ENCODE results near the gene PHF20. TPM values are rescaled to one million over a fixed set of nuclear protein-coding genes. Genes with fewer than 3 reads are reported as not detected.
"Not testable (repeated sequence)": the region's sequence is repeated elsewhere in the genome, so short reads cannot be mapped to it uniquely, and the experiment has no call there.

PHF20 gene
- total RNA-seq, result 35.9 TPM
- long read RNA-seq, partial matches to known transcripts, result 9 of 19 reads
- long read RNA-seq, other reads (novel, unspliced or antisense), result 5 of 19 reads

DNA sequence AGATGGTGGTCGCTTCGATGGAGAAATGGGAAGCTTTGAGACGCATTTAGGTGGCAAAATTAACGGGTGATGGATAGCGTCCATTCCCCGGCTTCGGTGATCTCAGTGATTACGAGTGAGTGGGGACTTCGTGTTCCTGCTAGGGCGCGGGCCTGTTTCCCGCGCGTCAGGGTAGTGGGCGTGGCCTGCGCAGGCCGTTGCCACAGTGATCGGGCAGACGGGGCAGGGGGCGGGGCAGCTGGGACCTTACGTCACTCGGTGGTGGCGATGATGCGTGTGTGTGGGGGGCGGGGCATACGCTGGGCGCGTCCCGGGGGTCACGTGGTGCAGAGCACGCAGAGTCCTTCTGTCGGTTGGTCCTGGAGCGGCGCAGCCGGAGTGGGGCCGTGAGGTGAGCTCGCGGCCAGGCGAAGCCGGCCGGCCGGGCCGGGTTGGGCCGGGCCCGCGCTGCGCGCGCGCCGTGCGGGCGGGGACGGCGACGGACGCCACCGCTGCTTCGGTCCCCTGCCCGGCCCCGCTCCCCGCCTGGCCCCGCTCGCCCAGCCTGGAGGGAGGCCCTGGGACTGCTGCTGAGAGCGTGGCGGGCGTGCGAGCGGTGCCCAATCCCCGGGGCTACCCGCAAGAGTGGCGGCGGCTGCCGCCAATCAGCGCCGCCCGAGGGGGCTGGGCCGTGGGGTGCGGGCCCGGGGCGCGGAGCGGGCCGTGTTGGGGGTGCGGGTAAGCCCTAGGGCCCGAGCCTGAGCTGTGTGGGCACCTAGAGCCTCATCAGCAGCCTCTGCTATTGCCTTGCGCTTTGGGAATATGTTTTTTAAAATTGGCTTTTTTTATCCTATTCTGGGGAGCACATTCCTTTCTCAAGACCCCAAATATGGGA is at the start of gene PHF20:
PHF20 (plus strand) TSS at position 327 of the 874 bp plus-strand sequence. CDS start 29,508 bp downstream, outside the sequence.
- DNase-seq, result peak; percentile 100
- Histone ChIP-seq H3K36me3 (no peaks in the 10 kb centered on the region), H3K9me3 (replicated peaks) (no peaks in the 10 kb centered on the region), H3K4me3 (peak within 1 kb of the TSS; percentile 74), H3K27ac (replicated peaks) (peak within 1 kb of the TSS; percentile 96), H3K4me1 (peaks cover 89% of the 10 kb centered on the region), H3K27me3 (ENCODE audit: low read depth) (no peaks in the 10 kb centered on the region)
- intact Hi-C loops (cut with micrococcal nuclease), result no loop called here
- TF ChIP-seq, protein P1, sequence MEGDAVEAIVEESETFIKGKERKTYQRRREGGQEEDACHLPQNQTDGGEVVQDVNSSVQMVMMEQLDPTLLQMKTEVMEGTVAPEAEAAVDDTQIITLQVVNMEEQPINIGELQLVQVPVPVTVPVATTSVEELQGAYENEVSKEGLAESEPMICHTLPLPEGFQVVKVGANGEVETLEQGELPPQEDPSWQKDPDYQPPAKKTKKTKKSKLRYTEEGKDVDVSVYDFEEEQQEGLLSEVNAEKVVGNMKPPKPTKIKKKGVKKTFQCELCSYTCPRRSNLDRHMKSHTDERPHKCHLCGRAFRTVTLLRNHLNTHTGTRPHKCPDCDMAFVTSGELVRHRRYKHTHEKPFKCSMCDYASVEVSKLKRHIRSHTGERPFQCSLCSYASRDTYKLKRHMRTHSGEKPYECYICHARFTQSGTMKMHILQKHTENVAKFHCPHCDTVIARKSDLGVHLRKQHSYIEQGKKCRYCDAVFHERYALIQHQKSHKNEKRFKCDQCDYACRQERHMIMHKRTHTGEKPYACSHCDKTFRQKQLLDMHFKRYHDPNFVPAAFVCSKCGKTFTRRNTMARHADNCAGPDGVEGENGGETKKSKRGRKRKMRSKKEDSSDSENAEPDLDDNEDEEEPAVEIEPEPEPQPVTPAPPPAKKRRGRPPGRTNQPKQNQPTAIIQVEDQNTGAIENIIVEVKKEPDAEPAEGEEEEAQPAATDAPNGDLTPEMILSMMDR (IDR thresholded peaks at IDR 0.05; ENCODE audit: borderline replicate concordance), result no peak

DNA sequence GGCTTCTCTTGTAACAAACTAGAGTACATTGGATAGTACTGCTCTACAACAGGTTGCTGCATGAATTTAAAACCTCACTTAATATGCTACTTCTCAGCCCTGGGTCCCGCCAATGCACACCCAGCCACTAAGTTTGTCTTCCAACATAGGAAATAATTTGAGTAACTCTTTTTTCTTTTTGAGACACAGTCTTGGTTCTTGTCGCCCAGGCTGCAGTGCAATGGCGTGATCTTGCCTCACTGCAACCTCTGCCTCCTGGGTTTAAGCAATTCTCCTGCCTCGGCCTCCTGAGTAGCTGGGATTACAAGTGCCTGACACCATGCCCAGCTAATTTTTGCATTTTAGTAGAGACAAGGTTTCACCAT is 48.6 kb upstream of the PHF20 start:
- H3K36me3 ChIP-seq, result peaks cover 100% of the 10 kb centered on the region
- H3K9me3 ChIP-seq (replicated peaks); intact Hi-C loops (cut with micrococcal nuclease); DNase-seq; H3K27ac ChIP-seq (replicated peaks); H3K4me3 ChIP-seq; H3K27me3 ChIP-seq (ENCODE audit: low read depth): not testable (repeated sequence)
- peaks cover 59% of the 10 kb centered on the region for H3K4me1 ChIP-seq

DNA sequence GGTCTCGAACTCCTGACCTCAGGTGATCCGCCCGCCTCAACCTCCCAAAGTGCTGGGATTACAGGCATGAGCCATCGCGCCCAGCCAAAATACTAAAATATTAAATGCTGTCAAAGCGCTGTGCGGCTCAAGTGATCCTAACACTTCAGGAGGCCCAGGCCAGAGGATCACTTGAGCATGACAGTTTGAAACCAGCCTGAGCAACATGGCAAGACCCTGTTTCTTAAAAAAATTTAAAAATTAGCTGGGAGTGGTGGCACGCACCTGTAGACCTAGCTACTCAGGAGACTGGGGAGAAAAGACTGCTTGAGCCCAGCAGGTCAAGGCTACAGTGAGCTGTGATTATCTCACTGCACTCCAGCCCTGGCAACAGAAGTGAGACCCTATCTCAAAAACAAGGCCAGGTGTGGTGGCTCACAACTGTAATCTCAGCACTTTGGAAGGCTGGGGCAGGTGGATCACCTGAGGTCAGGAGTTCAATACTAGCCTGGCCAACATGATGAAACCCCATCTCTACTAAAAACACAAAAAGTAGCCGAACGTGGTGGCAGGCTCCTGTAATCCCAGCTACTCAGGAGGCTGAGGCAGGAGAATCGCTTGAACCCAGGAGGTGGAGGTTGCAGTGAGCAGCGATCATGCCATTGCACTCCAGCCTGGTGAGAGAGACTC is 48.0 kb upstream of the PHF20 start:
- H3K27ac ChIP-seq (replicated peaks); H3K27me3 ChIP-seq (ENCODE audit: low read depth); H3K4me3 ChIP-seq; H3K9me3 ChIP-seq (replicated peaks); DNase-seq; intact Hi-C loops (cut with micrococcal nuclease): not testable (repeated sequence)
- H3K4me1 ChIP-seq, result peaks cover 62% of the 10 kb centered on the region
- peaks cover 100% of the 10 kb centered on the region for H3K36me3 ChIP-seq

DNA sequence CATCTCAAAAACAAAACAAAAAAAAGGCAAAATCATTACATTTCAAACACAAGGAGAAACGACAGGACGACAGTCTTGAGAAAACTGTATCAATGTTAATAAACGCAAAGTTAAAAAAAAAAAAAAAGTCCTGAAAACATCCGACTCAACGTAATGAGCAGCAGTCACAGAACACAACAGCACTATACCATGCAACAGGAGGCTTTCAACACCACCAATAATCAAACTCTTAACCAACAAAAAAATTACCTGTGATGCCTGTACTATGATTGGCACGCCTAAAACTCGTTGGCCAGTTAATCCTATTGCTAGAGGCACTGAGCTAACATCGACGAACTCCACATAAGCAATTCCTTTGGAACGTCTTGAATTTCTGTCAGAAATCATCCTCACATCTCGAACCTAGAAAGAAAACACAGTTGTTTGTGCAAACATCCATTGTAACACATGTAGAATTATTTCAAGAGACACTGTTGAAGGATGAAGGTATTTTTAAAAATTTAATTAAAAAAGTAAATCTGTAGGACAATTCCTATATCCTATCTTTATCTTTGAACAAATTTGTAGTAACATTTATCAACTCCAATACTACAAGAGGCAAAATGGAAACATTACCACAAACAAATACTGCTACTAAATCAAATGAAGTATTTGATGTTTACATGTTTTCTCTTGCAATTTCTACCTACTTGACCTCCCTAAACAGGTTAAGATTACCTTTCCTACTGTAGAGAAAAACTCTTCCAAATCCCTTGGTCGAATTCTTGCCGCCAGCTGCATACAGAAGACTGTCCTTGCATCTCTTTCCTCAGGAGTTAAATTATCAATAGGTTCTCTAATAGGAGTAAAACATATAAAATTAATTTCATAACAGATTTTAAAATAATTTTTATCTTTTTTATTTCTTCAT is 47.2 kb upstream of the PHF20 start:
- Histone ChIP-seq H3K36me3 (peaks cover 100% of the 10 kb centered on the region), H3K4me3 (no peak overlapping the region), H3K4me1 (peaks cover 62% of the 10 kb centered on the region), H3K27me3 (ENCODE audit: low read depth) (no peaks in the 10 kb centered on the region), H3K27ac (replicated peaks) (no peak overlapping the region), H3K9me3 (replicated peaks) (no peaks in the 10 kb centered on the region)
- no peak for DNase-seq
- intact Hi-C loops (cut with micrococcal nuclease), result no loop called here
- TF ChIP-seq, protein P1 (IDR thresholded peaks at IDR 0.05; ENCODE audit: borderline replicate concordance), result no peak

DNA sequence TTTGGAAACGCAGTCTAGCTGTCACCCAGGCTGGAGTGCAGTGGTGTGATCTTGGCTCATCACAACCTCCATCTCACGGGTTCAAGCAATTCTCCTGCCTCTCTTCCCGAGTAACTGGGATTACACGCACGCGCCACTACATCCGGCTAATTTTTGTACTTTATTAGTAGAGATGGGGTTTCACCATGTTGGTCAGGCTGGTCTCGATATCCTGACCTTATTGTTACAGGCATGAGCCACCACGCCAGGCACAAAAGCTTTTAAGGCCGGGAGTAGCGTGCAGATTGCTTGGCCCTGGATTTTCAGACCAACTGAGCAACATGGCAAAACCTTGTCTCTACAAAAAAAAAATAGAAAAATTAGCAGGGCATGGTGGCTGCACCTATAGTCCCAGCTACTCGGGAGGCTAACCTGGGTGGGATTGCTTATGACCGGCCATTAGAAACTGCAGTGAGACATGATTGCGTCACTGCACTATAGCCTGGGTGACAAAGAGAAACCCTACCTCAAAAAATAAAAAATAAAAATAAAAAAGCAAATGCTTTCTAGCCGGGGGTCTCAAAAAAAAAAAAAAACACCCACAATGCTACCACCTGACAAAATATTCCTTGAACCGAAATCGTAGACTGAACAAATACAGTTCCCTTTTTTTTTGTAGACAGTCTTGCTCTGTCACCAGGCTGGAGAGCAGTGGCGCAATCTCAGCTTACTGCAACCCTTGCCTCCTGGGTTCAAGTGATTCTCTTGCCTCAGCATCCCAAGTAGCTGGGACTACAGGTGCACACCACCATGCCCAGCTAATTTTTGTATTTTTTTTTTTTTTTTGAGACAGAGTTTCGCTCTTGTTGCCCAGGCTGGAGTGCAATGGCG is 44.7 kb upstream of the PHF20 start:
- no peak for DNase-seq
- Histone ChIP-seq H3K9me3 (replicated peaks) (no peaks in the 10 kb centered on the region), H3K4me1 (peaks cover 62% of the 10 kb centered on the region), H3K27ac (replicated peaks) (no peak overlapping the region), H3K36me3 (peaks cover 100% of the 10 kb centered on the region), H3K27me3 (ENCODE audit: low read depth) (no peaks in the 10 kb centered on the region), H3K4me3 (no peak overlapping the region)
- intact Hi-C loops (cut with micrococcal nuclease), result no loop called here
- TF ChIP-seq, protein P1 (IDR thresholded peaks at IDR 0.05; ENCODE audit: borderline replicate concordance), result no peak

Measured in left ventricle myocardium inferior (tissue), 1 donor.